Measurements from ENCODE around the gene PPP6R2. TPM values are rescaled to one million over a fixed set of nuclear protein-coding genes. Genes with fewer than 3 reads are reported as not detected.

The PPP6R2 gene
- total RNA-seq, 1 experiment from 2014 or later: 61.3 TPM

- no peak overlapping the region for H3K27ac ChIP-seq (ENCODE audit: low read depth, low read length)
- H2AFZ ChIP-seq (ENCODE audit: low read depth, low read length, poor library complexity, severe bottlenecking): no peak overlapping the region
- no peaks in the 10 kb centered on the region for H3K9me3 ChIP-seq (ENCODE audit: control insufficient read depth in 1 of 2, insufficient read depth in 1 of 2, low read depth in 1 of 2, low read length in 2 of 2)
- peaks cover 0 to under 1% of the 10 kb centered on the region in 2 experiments; a peak in 1 of 4 replicates for H3K4me1 ChIP-seq (ENCODE audit: control insufficient read depth in 1 of 2, insufficient read depth in 2 of 2, low read length in 2 of 2)
- no TSS peak for BruUV-seq (replicated peaks)
- ATAC-seq (no peak), DNase-seq (ENCODE audit: low read depth, low spot score) (no peak)
- TF ChIP-seq SRF (IDR thresholded peaks at IDR 0.05; ENCODE audit: low read depth): no peak
- TF ChIP-seq ATF3 (IDR thresholded peaks at IDR 0.05): no peak
- no peak for TF ChIP-seq FOSL1 (IDR thresholded peaks at IDR 0.05; ENCODE audit: low read depth)
- TF ChIP-seq YY1 (IDR thresholded peaks at IDR 0.05; ENCODE audit: extremely low read depth, insufficient replicate concordance, low read depth, low read length): no peak
- no peak for TF ChIP-seq POLR2A (IDR thresholded peaks at IDR 0.05; ENCODE audit: borderline replicate concordance, extremely low read depth, insufficient read depth, insufficient read length)
- TF ChIP-seq EZH2 (IDR thresholded peaks at IDR 0.05): no peak
- TF ChIP-seq, protein P1, sequence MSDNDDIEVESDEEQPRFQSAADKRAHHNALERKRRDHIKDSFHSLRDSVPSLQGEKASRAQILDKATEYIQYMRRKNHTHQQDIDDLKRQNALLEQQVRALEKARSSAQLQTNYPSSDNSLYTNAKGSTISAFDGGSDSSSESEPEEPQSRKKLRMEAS (IDR thresholded peaks at IDR 0.05): no peak
- no peak for TF ChIP-seq SIN3A (IDR thresholded peaks at IDR 0.05; ENCODE audit: low read depth)
- no peak for TF ChIP-seq ZFX (IDR thresholded peaks at IDR 0.05)
- TF ChIP-seq RAD21 (IDR thresholded peaks at IDR 0.05; ENCODE audit: low read depth): no peak
- TF ChIP-seq SP1 (IDR thresholded peaks at IDR 0.05; ENCODE audit: low read depth): no peak
- TF ChIP-seq, protein P2, sequence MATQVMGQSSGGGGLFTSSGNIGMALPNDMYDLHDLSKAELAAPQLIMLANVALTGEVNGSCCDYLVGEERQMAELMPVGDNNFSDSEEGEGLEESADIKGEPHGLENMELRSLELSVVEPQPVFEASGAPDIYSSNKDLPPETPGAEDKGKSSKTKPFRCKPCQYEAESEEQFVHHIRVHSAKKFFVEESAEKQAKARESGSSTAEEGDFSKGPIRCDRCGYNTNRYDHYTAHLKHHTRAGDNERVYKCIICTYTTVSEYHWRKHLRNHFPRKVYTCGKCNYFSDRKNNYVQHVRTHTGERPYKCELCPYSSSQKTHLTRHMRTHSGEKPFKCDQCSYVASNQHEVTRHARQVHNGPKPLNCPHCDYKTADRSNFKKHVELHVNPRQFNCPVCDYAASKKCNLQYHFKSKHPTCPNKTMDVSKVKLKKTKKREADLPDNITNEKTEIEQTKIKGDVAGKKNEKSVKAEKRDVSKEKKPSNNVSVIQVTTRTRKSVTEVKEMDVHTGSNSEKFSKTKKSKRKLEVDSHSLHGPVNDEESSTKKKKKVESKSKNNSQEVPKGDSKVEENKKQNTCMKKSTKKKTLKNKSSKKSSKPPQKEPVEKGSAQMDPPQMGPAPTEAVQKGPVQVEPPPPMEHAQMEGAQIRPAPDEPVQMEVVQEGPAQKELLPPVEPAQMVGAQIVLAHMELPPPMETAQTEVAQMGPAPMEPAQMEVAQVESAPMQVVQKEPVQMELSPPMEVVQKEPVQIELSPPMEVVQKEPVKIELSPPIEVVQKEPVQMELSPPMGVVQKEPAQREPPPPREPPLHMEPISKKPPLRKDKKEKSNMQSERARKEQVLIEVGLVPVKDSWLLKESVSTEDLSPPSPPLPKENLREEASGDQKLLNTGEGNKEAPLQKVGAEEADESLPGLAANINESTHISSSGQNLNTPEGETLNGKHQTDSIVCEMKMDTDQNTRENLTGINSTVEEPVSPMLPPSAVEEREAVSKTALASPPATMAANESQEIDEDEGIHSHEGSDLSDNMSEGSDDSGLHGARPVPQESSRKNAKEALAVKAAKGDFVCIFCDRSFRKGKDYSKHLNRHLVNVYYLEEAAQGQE (IDR thresholded peaks at IDR 0.05; ENCODE audit: low read depth): no peak
- no peak for TF ChIP-seq CBX3 (IDR thresholded peaks at IDR 0.05; ENCODE audit: low read depth)
- H3K79me2 ChIP-seq (ENCODE audit: insufficient read depth, low read length): no peaks in the 10 kb centered on the region
- intact Hi-C loops (cut with micrococcal nuclease): no loop called here
- ChIA-PET POLR2A (no interaction called here), RAD21 (ENCODE audit: low non-redundant PET in 1 of 2, low total read pairs in 2 of 2, uncharacterized antibody in 2 of 2, unreplicated experiment in 2 of 2) (interaction anchor here in 1 of 2 experiments (0.6 kb wide), 1 partner anchor 60 kb away, joined by 3 read pairs; no protein-coding TSS in a partner anchor), CTCF (no interaction called here)
- no peaks in the 10 kb centered on the region for H4K20me1 ChIP-seq (ENCODE audit: insufficient read depth)
- H3K4me3 ChIP-seq (replicated peaks in 1 of 2; ENCODE audit: low read depth in 1 of 2, low read length in 2 of 2): no peak overlapping the region
- H3K9me2 ChIP-seq (ENCODE audit: insufficient read depth): no peaks in the 10 kb centered on the region
- no peaks in the 10 kb centered on the region for H3K36me3 ChIP-seq (ENCODE audit: control insufficient read depth in 1 of 2, insufficient read depth in 2 of 2, low read length in 2 of 2)
- no peak overlapping the region for H3K4me2 ChIP-seq (ENCODE audit: low read length)
- no peak overlapping the region for H3K9ac ChIP-seq (ENCODE audit: low read length)
- H3K27me3 ChIP-seq (ENCODE audit: insufficient read depth, low read length): no peaks in the 10 kb centered on the region
Measured at GRCh38 chr22:50490531-50491308, 147.6 kb downstream of the PPP6R2 start.

Other genes starting within 250 kb of the PPP6R2 start
- 8.0 TPM for gene PANX2, start 172.6 kb upstream of the PPP6R2 start, total RNA-seq (2021; ENCODE audit: unreplicated experiment)
- 90.3 TPM for gene TRABD, start 157.4 kb upstream of the PPP6R2 start, total RNA-seq (2021; ENCODE audit: unreplicated experiment)
- 29.6 TPM for gene SELENOO, start 142.3 kb upstream of the PPP6R2 start, total RNA-seq (2021; ENCODE audit: unreplicated experiment)
- gene TUBGCP6, start 98.3 kb upstream of the PPP6R2 start, total RNA-seq (2021; ENCODE audit: unreplicated experiment): 38.6 TPM
- gene HDAC10, start 92.1 kb upstream of the PPP6R2 start, total RNA-seq (2021; ENCODE audit: unreplicated experiment): 67.5 TPM
- gene MAPK12, start 81.6 kb upstream of the PPP6R2 start, total RNA-seq (2021; ENCODE audit: unreplicated experiment): 86.7 TPM
- gene MAPK11, start 72.9 kb upstream of the PPP6R2 start, total RNA-seq (2021; ENCODE audit: unreplicated experiment): 19.3 TPM
- gene PLXNB2, start 35.7 kb upstream of the PPP6R2 start, total RNA-seq (2021; ENCODE audit: unreplicated experiment): 236 TPM
- 11.0 TPM for gene DENND6B, start 16.3 kb upstream of the PPP6R2 start, total RNA-seq (2021; ENCODE audit: unreplicated experiment)
- 91.1 TPM for gene SBF1, start 131.7 kb downstream of the PPP6R2 start, total RNA-seq (2021; ENCODE audit: unreplicated experiment)
- 12.8 TPM for gene ADM2, start 138.2 kb downstream of the PPP6R2 start, total RNA-seq (2021; ENCODE audit: unreplicated experiment)
- gene MIOX, start 143.5 kb downstream of the PPP6R2 start, total RNA-seq (2021; ENCODE audit: unreplicated experiment): 0.39 TPM
- 56.9 TPM for gene LMF2, start 164.4 kb downstream of the PPP6R2 start, total RNA-seq (2021; ENCODE audit: unreplicated experiment)
- 99.1 TPM for gene NCAPH2, start 164.9 kb downstream of the PPP6R2 start, total RNA-seq (2021; ENCODE audit: unreplicated experiment)
- 7.0 TPM for gene SCO2, start 182.3 kb downstream of the PPP6R2 start, total RNA-seq (2021; ENCODE audit: unreplicated experiment)
- 43.2 TPM for gene TYMP, start 186.7 kb downstream of the PPP6R2 start, total RNA-seq (2021; ENCODE audit: unreplicated experiment)
- gene KLHDC7B, start 202.6 kb downstream of the PPP6R2 start, total RNA-seq (2021; ENCODE audit: unreplicated experiment): 0.69 TPM
- gene SYCE3, start 219.6 kb downstream of the PPP6R2 start, total RNA-seq (2021; ENCODE audit: unreplicated experiment): not detected
- gene CPT1B, start 235.1 kb downstream of the PPP6R2 start, total RNA-seq (2021; ENCODE audit: unreplicated experiment): 35.1 TPM
- gene CHKB, start 239.5 kb downstream of the PPP6R2 start, total RNA-seq (2021; ENCODE audit: unreplicated experiment): 55.1 TPM